Measurements from ENCODE around the gene RTN4. TPM values are rescaled to one million over a fixed set of nuclear protein-coding genes. Genes with fewer than 3 reads are reported as not detected.

RTN4 gene
- total and polyA plus RNA-seq, 3 donors from 2014 or later, result 107 to 183 (median 112) TPM

- DNase-seq, result peak; percentile 71
- no peak for TF ChIP-seq CTCF (IDR thresholded peaks at IDR 0.05)
- no peak for TF ChIP-seq POLR2A (IDR thresholded peaks at IDR 0.05)
- H3K4me1 ChIP-seq, result peaks cover 10% of the 10 kb centered on the region
- peak overlapping the region in 1 of 2 donors; percentile 59 for H3K27ac ChIP-seq
- 31 to 51% methylated on average over 6 to 8 of the region's 8 CpGs for WGBS, 2 donors
- no peak overlapping the region for H3K4me3 ChIP-seq
- no peaks in the 10 kb centered on the region for H3K9me3 ChIP-seq
- intact Hi-C loops (cut with DNase I; ENCODE audit: low total_unique reads), result no loop called here
- H3K36me3 ChIP-seq (ENCODE audit: low read depth, missing control alignments), result no peaks in the 10 kb centered on the region
- H3K27me3 ChIP-seq, result no peaks in the 10 kb centered on the region
Measured at GRCh38 chr2:54945391-54946219, 104.6 kb downstream of the RTN4 start.

GRCh38 chr2:54944724-54945326 is 105.4 kb downstream of the RTN4 start:
- no peak overlapping the region for H3K27ac ChIP-seq
- H3K4me3 ChIP-seq, result no peak overlapping the region
- 94 to 100% methylated on average over 1 of the region's 1 CpG for WGBS, 2 donors

GRCh38 chr2:54942373-54942772 is 107.9 kb downstream of the RTN4 start:
- H3K4me1 ChIP-seq, result peaks cover 10% of the 10 kb centered on the region
- WGBS, 2 donors, result 71 to 86% methylated on average over 5 of the region's 5 CpGs

More at GRCh38 chr2:54944724-54945326, 105.4 kb downstream of the RTN4 start:
- DNase-seq, result no peak
- H3K27me3 ChIP-seq, result no peaks in the 10 kb centered on the region
- no peak for TF ChIP-seq POLR2A (IDR thresholded peaks at IDR 0.05)
- no peak for TF ChIP-seq CTCF (IDR thresholded peaks at IDR 0.05)
- intact Hi-C loops (cut with DNase I; ENCODE audit: low total_unique reads), result no loop called here
- H3K4me1 ChIP-seq, result peaks cover 10% of the 10 kb centered on the region
- no peaks in the 10 kb centered on the region for H3K9me3 ChIP-seq
- no peaks in the 10 kb centered on the region for H3K36me3 ChIP-seq (ENCODE audit: low read depth, missing control alignments)

GRCh38 chr2:54941248-54941984 is 108.8 kb downstream of the RTN4 start:
- Histone ChIP-seq H3K4me3 (no peak overlapping the region), H3K36me3 (ENCODE audit: low read depth, missing control alignments) (no peaks in the 10 kb centered on the region), H3K27ac (no peak overlapping the region), H3K9me3 (no peaks in the 10 kb centered on the region), H3K27me3 (no peaks in the 10 kb centered on the region), H3K4me1 (peaks cover 10% of the 10 kb centered on the region)
- WGBS, 2 donors, result 78 to 90% methylated on average over 15 of the region's 15 CpGs
- intact Hi-C loops (cut with DNase I; ENCODE audit: low total_unique reads), result no loop called here
- TF ChIP-seq CTCF (IDR thresholded peaks at IDR 0.05) (no peak), POLR2A (IDR thresholded peaks at IDR 0.05) (no peak)
- no peak for DNase-seq

More at GRCh38 chr2:54942373-54942772, 107.9 kb downstream of the RTN4 start:
- TF ChIP-seq CTCF (IDR thresholded peaks at IDR 0.05) (no peak), POLR2A (IDR thresholded peaks at IDR 0.05) (no peak)
- no peaks in the 10 kb centered on the region for H3K9me3 ChIP-seq
- H3K4me3 ChIP-seq, result no peak overlapping the region
- no peaks in the 10 kb centered on the region for H3K27me3 ChIP-seq
- intact Hi-C loops (cut with DNase I; ENCODE audit: low total_unique reads), result no loop called here
- no peak overlapping the region for H3K27ac ChIP-seq
- H3K36me3 ChIP-seq (ENCODE audit: low read depth, missing control alignments), result no peaks in the 10 kb centered on the region
- no peak for DNase-seq
